GM12892 (cell line): Measurements from ENCODE around the gene CNTNAP2.

ENCODE experiments used
- POLR2A ChIP-seq: IDR thresholded peaks from 2 replicates; pipeline ENCODE4 v1.6.1; 2011; ENCODE audit warnings: low read depth, low read length, control low read depth
- TAF1 ChIP-seq: IDR thresholded peaks from 2 replicates; pipeline ENCODE4 v1.6.1; 2011; ENCODE audit warnings: low read depth, mild to moderate bottlenecking, control low read depth, low read length, borderline replicate concordance

- TF ChIP-seq POLR2A (no peak), TAF1 (no peak)
Measured at GRCh38 chr7:147400925-147401324, 1284.3 kb downstream of the CNTNAP2 start.
